GM19467 (cell line): ENCODE data around the gene PRPF40A.

Experiments
- ATAC-seq: cut with Tn5 transposase; IDR thresholded peaks from one replicate; pipeline ENCODE4 v1.9.1; 2021; ENCODE audit warnings: mild to moderate bottlenecking, moderate library complexity; ENCODE audit not compliant: unreplicated experiment

Gene PRPF40A

GRCh38 chr2:152655880-152656279 lies 61.4 kb downstream of the PRPF40A start:
- ATAC-seq = no peak

GRCh38 chr2:152651834-152652233 lies 65.4 kb downstream of the PRPF40A start:
- ATAC-seq = no peak

DNA sequence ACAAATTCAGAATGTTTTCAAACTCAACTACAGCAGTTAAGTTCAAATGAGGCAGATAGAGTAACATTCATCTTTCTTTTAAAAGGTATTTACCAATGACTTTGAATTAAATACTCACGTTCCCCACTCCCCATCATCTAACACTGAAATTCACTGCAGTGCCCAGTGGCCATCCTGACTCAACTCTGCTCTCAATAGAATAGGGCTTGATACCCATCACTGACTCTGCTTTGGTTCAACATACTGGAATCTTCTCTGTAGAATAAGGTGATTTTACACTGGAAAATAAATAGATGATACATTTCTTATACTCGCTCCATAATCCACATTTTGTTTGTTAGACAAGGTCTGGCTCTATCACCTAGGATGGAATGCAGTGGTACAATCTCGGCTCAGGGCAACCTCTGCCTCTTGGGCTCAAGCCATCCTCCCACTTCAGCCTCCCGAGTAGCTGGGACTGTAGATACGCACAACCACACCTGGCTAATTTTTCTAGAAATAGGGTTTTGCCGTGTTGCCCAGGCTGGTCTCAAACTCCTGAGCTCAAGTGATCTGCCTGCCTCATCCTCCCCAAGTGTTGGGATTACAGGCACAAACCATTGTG lies 66.4 kb downstream of the PRPF40A start:
- ATAC-seq = no peak

DNA sequence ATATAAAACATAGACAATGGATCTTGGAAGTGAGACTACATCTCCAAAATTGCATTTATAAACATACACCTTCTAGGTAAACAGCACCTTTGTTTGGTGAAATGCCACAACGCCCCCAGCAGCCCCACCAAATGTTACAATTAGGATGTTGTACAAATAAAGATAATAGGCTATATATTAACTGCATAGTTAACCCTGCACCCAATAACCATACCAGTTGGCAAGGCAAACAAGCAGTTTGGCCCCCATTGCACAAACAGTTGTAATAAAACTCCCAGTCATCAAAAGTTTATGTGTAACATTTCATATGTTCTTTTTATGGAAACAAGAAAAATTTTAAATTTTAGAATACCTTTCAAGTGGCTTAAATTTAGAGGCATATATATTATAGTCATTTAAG lies 67.3 kb downstream of the PRPF40A start:
- no peak for ATAC-seq

DNA sequence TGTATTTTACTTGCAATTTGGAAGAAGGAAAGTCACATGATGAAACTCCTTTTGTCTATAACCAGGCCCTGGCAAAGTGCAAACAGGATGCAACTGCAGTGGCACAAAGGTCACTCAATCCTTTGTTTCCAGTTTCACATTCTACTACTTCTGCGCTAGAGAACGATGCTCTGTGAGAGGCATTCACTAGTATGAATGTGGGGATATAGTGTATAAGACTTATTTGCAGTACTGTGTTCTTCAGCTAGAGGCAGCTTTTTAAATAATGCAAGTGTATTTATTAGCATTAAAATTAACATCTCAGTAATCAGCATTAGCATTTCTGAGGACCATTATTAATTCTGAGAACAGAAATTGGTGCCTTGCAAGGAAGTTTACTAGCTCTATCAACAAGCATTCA lies 68.9 kb downstream of the PRPF40A start:
- no peak for ATAC-seq

DNA sequence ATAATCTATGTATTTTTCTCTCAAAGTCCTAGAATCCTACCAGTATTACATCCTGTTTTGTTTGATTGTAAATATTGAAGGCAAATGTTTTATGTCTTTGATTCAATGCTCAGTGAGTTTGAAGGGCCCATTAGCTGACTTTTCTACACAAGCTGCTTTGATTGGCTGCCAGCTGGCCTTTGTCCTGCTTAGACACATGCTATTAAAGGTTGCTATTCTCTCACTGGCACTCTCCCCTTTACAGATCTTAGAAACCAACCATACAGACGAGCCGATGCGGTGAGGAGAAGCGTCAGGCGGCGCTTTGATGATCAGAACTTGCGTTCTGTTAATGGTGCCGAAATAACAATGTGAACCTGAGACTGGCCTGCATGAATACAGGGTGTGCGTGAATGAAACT lies 69.7 kb downstream of the PRPF40A start:
- no peak for ATAC-seq

DNA sequence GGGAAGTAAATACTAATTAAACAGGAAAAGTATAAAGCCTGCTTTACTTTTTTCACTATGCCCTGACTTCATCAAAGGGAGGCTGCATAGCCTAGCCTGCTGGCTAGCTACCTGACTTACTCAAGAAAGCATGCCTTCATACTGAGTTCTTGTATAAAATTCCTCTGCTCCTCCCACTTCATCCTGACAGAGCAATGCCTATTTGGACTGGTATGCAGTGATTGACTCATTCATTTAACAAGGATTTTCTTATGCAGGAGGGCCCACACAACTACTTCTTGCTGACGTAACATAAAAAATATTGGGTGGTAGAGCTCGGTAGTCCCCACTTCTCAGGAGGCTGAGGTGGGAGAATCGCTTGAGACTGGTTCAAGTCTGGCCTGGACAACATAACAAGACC lies 70.5 kb downstream of the PRPF40A start:
- no peak for ATAC-seq

- no peak for ATAC-seq
Measured at GRCh38 chr2:152646264-152646663, 71.0 kb downstream of the PRPF40A start.

DNA sequence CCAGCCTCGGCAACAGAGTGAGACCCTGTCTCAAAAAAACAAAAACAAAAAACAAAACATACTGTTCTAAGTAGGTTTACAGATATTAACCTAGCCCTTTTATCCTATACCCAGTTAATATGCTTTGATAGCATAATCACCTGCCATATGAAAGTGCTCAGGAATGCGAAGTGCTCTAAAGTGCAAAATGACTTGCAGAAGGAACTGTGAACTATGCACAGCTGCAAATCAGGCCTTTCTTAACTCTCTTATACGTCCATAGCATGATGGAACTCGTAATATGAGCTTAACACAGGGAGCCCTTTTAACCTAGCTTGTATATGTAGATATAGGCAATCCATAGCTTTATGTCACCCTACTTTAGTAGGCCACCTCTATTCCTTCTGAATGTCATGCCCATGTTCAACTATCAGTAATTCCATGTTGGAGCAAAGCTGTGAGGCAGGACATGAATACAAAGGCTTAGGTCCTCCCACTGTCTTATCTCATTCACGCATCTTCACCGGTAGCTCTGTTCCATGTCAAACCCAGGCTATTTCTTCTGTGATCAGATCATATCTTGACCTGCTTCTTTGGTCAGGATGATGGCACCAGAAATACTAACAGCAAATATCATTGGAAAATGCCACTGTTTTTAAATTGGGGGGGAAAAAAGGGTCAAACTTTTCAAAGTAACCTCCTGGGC lies 72.9 kb downstream of the PRPF40A start:
- no peak for ATAC-seq

DNA sequence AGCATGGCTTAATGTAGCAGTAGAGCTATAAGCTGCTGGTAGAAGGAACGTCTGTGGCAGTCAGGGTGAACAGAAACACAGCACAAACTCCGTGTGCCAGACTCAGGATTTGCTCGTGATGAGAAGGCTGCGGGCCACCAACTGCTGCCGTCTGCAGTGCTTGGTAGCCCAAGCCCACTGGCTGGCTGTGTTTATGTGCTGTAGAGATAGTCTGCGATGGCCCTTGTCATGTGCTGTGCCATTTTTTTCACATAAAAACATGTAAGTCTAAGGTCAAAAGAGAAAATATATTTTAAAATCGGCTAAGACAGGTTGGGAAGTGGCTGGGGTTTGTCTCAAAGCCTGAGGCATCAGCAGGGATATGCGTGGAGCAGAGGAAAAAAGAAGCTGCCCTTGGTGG lies 78.7 kb downstream of the PRPF40A start:
- ATAC-seq = no peak

GRCh38 chr2:152638056-152638455 lies 79.2 kb downstream of the PRPF40A start:
- ATAC-seq = no peak

GRCh38 chr2:152637251-152637650 lies 80.0 kb downstream of the PRPF40A start:
- ATAC-seq = no peak

DNA sequence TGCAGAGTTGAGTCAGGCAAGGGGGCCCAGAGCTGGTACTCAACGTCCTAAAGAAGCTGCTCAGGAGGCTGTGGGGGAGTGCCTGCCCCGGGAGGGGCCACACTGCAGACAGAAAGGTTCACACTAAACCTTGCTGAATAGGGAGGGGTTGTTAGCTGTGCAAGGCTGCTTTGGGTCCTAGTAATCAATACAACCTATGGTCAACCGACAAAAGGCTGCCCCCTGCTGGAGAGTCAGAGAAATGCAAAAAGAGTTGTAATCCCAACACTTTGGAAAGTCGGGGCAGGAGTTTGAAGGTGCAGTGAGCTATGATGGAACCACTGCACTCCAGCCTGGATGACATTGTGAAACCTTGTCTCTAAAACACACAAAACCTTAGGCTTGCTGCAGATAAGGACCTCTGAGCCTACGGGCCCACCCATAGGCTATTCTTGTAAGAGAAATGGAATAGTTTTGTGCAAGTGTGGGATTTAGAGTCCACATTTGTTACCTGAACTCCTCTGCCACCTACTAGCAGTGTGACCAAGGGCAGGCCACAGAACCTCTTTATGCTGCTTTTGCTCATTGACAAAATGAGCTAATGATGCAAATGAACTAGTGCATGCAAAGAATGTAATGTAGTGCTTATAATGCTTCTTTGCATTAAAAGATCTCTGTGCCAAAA lies 81.5 kb downstream of the PRPF40A start:
- peak; percentile 56 for ATAC-seq

- no peak for ATAC-seq
Measured at GRCh38 chr2:152632736-152633135, 84.5 kb downstream of the PRPF40A start.

GRCh38 chr2:152630466-152630865 lies 86.8 kb downstream of the PRPF40A start:
- ATAC-seq = no peak

- ATAC-seq = no peak
Measured at GRCh38 chr2:152629202-152629601, 88.1 kb downstream of the PRPF40A start.

GRCh38 chr2:152627351-152627957 lies 89.8 kb downstream of the PRPF40A start:
- no peak for ATAC-seq

DNA sequence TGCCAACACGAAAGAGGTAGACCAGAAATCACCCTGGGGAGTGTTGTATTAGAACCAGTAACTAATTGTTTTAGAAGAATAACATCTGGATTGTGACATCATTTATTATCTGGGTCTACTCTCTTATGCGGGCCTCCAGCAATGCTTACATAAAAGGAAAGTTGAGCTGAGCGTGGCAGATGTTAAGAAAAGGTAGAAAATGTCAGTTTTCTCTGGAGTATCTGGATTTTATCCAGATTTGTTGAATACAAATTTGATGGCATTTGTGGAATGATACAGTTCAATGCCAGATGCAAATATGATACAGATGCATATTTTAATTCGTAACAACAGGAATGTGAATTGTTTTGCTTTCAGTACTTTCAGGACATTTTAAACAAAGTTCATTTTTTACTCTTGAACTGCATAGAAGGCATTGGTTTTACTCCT lies 90.3 kb downstream of the PRPF40A start:
- no peak for ATAC-seq

GRCh38 chr2:152624805-152625204 lies 92.5 kb downstream of the PRPF40A start:
- no peak for ATAC-seq

DNA sequence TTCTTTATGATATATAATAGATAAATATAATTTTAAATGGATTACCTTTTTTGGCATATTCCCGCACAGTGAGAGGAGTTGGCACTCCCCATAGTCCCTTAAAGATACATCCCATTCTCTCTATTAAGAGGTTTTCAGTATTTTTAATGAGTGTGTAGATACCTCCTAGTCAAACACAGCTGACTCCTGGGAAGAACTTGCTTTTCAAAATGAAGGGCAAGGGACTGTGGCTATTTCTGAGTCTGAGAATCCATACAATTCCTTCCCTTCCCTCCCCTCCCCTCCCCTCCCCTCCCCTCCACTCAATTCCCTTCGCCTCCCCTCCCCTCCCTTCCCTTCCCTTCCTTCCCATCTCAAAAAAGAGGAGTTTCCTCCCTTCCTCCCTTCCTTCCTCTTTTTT lies 93.5 kb downstream of the PRPF40A start:
- ATAC-seq = no peak

DNA sequence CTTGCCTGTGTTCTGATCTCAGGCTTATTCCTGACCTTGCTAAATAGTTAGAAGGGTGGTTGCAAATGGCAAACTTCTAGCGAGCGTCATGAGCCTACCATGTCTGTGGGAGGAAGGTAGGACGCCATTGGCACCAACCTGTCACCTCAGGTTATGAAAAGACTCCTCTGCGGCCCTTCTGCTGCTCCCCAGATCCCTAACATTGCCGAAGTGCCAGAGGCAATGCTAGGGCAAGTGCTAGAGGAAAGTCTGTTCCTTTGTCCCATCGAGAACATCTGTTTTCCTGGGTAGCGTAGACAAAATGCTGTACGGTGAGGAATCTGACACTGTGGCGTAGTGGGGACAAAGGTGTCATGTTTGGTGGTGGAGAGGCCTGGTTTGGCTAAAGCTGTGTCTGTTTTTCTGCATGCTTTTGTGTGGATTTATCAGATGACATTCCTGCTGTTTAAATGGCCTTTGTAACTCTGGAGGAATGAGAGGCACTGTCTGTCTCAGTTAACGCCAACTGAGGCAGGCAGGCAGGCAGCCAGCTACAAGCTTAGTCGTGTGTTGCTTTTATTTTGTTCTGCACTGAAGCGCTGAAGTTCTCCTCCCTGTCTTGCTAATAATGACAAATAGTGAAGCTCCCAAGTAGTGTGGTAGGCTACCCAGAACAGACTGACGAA lies 94.1 kb downstream of the PRPF40A start:
- ATAC-seq = no peak
